Activated CD4-positive, alpha-beta T cell treated with anti-CD3 and anti-CD28 coated beads, Interleukin-2, Interleukin-4, amounts not matched to agents 100 ng/mL and 50 ng/mL, durations not matched to agents 16 hours and 8 hours (primary cell): ENCODE data around the gene PDLIM5.
"Not testable (repeated sequence)": the region's sequence is repeated elsewhere in the genome, so short reads cannot be mapped to it uniquely, and the experiment has no call there.

Experiments used
- DNase-seq: peaks from one replicate; pipeline ENCODE4 v3.0.0-alpha.2; 2020; ENCODE audit warnings: low spot score

The PDLIM5 gene

DNA sequence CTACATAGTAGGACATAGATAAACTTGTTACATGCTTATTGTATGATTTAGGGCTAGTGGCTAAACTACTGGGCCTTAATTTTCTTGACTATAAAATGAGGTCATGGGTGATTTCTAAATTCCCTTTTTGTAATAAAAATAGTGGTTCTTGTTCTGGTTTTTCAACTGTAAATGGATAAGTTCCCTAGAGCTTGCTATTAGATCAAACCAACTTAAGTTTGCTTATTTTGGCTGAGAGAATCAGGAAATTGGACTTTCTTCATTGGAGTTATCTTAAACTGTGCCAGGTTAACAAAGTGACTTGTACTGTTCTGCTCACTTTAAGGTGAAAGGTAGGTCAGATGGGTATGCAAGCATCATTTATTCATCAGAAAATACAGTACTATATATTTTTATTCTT is 78.3 kb downstream of the PDLIM5 start:
- no peak for DNase-seq

- DNase-seq = no peak
These were observed 80.4 kb downstream of the PDLIM5 start for GRCh38 chr4:94531991-94532789.

- no peak for DNase-seq
These were observed 81.9 kb downstream of the PDLIM5 start for GRCh38 chr4:94533405-94534223.

DNA sequence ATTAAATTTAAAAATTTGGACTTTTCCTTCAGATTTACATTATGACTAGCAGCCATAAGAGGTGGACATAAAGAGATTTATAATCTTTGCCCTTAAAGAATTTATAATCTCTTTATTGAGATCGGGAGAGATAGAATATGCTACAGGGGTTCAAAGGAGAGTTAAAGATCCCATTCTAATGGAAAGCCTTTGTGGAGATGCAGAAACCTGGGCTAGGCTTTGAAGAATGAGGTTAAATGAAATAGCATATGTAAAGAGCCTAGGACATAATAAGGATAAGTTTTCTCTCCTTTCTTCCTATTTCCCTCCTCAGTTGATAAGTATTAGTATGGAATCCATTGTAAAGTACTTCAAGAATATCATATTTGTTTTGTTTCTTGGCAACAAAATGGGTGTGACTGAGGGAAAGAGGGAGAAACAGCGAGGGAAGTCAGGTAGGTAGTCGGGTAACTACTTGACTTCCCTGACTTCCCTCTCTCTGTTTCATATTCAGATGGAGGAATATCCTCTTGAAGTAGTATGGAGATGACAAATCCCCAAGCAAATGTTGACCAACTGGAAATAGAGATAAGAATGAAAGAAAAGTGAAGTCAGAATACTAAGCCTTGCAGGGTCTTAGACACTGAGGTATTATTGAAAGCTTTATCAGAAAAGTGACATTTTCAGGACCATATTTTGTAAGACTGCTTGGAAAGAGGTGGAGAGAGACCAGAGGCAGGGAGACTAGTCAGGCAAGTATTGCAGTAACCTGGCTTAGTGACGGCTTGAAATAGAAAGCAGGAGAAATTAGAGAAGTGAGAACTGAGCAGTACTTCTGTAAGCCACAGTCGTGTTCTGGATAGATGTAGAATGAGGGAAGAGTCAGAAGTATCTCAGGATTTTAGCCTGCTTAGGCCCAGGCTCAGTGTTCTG is 82.9 kb downstream of the PDLIM5 start:
- no peak for DNase-seq

DNA sequence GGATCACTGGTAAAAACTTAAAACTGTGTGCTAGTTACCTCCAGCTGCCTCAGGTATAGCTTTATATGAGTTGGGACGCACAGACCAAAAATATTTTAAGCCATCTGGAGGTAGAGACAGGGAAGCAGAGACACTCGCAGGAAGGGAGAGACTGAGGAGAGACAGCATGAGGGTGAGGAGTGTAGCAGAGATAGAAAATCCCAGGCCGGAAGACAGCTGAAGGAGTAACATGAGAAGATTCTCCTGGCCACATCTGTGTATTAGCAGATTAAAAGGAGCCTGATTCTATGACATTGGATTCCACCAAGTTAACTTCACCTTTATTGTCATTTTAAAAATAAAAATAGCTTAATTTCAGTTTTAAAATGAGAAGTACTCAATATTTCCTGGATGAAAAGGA is 84.3 kb downstream of the PDLIM5 start:
- DNase-seq = no peak

DNA sequence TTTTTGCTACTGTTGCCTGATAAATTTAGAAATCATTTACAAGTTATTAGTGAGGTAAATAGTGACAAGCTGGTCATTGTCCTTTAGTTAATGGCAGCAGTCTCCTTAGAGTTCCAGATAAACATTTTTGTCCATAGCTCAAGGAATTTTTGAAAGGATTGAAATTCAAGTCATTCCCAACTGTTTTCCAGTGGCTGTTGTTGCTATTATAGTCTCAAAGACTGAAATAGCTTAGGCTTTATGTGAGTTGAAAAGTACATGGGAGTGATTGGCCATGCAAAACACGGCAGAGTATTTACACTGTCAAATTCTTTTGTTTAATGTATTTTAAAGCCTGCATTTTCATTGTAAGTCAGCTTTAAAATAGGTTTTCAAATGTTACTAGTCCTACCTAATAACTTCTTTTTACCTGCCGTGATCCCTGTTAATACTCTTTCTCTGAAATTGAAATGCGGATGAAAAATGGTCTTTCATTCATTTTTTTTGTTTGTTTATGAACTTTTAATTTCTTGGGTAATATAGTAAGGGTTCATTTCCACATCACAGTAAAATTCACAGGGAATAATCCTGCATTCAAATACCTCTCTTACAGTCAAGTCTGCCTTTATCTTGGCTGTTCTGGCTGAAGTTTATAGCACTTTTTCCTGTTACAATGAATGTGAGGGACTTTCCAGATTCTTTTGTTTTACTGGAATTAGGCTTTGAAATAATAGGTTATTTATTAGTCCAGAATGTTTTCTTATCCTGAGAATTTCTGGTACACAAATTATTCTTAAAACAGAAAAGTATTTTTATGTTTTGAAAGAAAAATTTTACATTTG is 85.1 kb downstream of the PDLIM5 start:
- DNase-seq = no peak

GRCh38 chr4:94537921-94538628 is 86.3 kb downstream of the PDLIM5 start:
- DNase-seq = no peak

GRCh38 chr4:94540476-94540875 is 88.7 kb downstream of the PDLIM5 start:
- DNase-seq = no peak

DNA sequence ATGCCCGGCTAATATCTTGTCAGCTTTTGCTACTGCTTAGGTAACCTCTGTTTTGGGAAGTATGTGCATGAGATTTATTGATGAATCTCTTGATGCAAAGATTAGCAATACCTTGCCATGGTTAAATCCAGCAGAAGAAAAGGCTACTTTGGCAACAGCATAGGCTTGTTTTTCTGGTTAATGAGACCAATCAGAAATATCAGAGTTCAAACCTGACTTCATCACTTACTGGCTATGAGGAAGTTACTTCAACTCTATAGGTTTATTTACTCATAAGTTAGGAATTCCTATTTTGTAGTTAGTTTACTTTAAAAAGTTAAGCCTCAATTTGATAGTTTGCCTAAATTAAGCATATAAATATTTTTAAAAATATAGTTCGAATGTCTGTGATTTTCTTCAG is 93.1 kb downstream of the PDLIM5 start:
- no peak for DNase-seq

DNA sequence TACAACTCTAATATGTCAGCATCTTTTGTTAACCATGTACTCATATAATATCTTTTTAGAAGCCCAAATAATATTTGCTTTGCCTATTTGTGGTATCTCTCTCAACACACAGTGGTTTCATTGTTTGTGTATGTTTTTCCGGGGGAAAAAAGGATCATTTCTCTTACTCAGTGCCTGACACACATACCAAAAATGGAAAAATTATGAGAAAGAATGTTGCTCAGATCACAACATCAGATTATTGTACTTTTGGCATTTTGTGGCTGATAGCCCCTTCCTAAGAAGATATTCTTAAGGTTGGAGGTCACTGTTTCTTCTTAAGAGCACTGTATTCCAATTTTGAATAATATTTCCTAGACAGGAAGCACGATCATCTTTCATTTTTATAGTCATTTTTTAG is 93.6 kb downstream of the PDLIM5 start:
- no peak for DNase-seq

- DNase-seq = no peak
These were observed 95.2 kb downstream of the PDLIM5 start for GRCh38 chr4:94546949-94547348.

GRCh38 chr4:94548571-94548970 is 96.8 kb downstream of the PDLIM5 start:
- DNase-seq = no peak

DNA sequence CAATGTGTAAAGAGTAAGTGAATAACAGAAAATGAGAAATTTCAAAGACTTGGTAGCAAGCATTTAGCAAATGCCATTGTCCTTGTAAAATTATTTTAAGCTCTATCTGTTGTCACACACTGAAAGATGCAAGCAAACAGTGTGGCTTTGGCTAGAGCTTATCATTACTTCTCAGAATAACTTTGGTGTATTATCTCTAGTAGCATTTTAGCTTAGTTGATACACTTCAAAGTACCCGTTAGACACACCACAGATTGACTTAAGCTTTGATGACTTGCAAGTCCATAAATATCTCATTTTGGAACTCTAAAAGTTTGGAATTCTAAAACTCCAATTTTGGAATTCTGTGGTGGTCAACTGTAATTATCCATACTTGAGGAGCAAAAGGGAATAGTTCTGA is 98.6 kb downstream of the PDLIM5 start:
- DNase-seq = no peak

- no peak for DNase-seq
These were observed 99.1 kb downstream of the PDLIM5 start for GRCh38 chr4:94550851-94551250.

DNA sequence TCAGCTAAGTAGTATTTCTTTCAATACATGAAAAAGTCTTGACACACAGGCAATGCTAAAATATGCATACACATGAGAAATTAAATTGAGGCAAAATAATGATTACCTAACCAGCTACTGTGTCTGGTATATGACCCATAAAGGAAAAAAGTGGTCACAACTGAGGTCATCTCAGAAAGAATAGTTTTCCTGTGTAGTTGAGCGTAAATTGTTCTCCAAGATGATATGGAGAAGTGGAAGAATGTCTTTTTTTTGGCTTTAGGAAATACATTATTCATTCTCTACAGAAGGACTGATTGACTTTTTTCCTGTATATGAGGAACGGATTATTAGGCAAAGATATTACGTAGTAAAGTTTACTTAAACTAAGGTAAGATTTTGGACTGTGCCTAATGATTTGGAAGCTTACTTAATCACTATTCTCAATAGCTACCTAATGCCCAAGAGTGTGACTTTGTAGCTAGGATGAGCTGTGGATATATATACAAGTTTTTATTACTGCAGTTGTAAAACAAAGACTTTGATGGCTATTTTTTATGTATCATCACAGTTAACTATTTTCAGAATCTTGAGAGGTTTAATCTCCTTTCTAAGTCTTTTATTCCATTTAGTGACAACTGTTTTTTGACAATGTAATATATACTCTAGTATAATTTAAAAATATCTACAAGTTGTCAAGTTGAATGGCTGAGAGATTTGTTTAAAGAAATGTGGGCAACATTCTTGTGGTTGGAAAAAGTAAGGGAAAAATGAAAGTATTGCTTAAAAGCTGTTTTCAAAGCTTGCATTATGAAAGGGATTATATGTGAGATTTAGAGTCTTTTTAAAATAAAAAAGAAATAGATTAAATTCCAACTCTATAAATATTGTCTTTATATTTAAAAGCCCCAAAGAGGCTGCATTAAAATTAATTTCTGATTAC is 100.2 kb downstream of the PDLIM5 start:
- DNase-seq = no peak

- not testable (repeated sequence) for DNase-seq
These were observed 104.3 kb downstream of the PDLIM5 start for GRCh38 chr4:94556047-94556446.

- DNase-seq = not testable (repeated sequence)
These were observed 105.9 kb downstream of the PDLIM5 start for GRCh38 chr4:94557632-94558031.

DNA sequence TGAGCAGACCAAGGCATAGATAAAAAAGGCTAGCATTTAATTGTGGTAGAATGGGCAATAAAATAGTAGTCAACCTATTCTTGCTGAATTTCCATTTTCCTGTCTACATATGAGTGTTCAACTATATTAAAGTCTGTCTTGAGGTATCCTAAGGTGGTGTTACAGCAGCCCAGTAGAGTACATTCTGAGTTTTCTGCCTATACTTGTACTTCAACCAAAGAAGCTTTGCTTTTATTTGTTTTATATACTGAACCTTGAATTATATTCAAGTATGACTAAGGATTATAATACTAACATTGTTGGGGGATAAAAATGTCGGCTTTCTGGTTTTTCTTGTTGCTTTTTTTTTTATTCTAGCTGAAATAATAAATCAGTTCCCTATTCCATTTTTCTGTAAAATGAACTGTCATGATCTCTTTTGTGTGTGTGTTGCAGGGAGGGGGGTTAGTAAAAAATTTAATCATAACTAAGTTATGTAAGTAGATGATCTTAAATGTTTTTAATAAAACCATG is 106.7 kb downstream of the PDLIM5 start:
- no peak for DNase-seq

GRCh38 chr4:94559351-94559806 is 107.6 kb downstream of the PDLIM5 start:
- DNase-seq = no peak
